ENCODE results near the gene MLN.

DNA sequence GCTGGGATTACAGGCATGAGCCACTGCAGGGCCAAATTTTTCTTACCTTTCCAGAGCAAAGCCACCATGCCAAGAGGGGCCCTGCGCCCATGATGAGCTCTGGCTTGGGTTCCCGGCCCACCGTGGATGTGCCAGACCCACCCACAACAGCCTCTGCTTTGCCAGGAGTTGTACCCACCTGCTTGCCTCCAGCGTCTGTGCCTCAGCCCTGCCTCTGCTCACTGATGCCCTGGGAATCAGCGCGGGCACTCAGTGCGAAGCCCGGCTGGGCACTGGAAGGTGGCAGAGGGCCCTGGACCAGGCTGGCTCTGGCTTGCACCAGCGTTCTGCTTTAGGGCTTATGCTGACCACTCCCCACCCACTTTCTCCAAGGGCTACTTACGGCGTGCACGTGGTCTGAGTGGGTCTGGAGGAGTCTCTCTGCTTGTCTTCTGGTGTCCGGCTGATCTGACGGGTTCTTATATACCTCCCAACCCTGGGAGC is at the start of gene MLN:
- TF ChIP-seq CTCF (conservative IDR thresholded peaks at IDR 0.05; ENCODE audit: low read length) (no peak), EZH2phosphoT487 (IDR thresholded peaks at IDR 0.05; ENCODE audit: borderline replicate concordance) (no peak)
